GM12878 (cell line): Measurements from ENCODE around the gene WDR38. TPM values are rescaled to one million over a fixed set of nuclear protein-coding genes. Genes with fewer than 3 reads are reported as not detected.
A peak's percentile ranks its signal among the peaks of the same experiment; 100 is the strongest.

Experiments used
- ASH2L ChIP-seq: fragments of 300-600, 200-600 bp; sonication (generic); IDR thresholded peaks from 2 replicates; pipeline ENCODE4 v1.6.1; 2017; ENCODE audit warnings: low read depth, mild to moderate bottlenecking, borderline replicate concordance
- CBX5 ChIP-seq: sonication (generic); IDR thresholded peaks from 2 replicates; pipeline ENCODE4 v1.6.1; 2016; ENCODE audit warnings: low read depth, moderate library complexity, mild to moderate bottlenecking, inconsistent platforms
- CEBPZ ChIP-seq: fragments of 150-350 bp; IDR thresholded peaks from 2 replicates; pipeline ENCODE4 v1.6.1; 2016; ENCODE audit warnings: low read depth, low read length
- E2F8 ChIP-seq: fragments of 450-650 bp; IDR thresholded peaks from 2 replicates; pipeline ENCODE4 v1.6.1; 2018; ENCODE audit warnings: mild to moderate bottlenecking, low read depth, moderate library complexity; ENCODE audit not compliant: partially characterized antibody
- EED ChIP-seq: sonication (generic); IDR thresholded peaks from 2 replicates; pipeline ENCODE4 v1.6.1; 2016; ENCODE audit warnings: antibody characterized with exemption, low read depth
- GATAD2B ChIP-seq: fragments of 450-650 bp; conservative IDR thresholded peaks from 2 replicates; pipeline ENCODE4 v1.6.1; 2017; ENCODE audit warnings: low read depth, mild to moderate bottlenecking, moderate library complexity
- HDAC6 ChIP-seq: fragments of 200-600 bp; sonication (generic); IDR thresholded peaks from one replicate; pipeline ENCODE4 v1.8.0; 2017; ENCODE audit warnings: antibody characterized with exemption; ENCODE audit not compliant: unreplicated experiment
- HDGF ChIP-seq: fragments of 450-650 bp; IDR thresholded peaks from 2 replicates; pipeline ENCODE4 v1.6.1; 2016; ENCODE audit warnings: antibody characterized with exemption
- IRF4 ChIP-seq: IDR thresholded peaks from 2 replicates; pipeline ENCODE4 v1.6.1; 2011; ENCODE audit warnings: low read depth, low read length
- LARP7 ChIP-seq: fragments of 450-650 bp; IDR thresholded peaks from 2 replicates; pipeline ENCODE4 v1.6.1; 2017; ENCODE audit warnings: mild to moderate bottlenecking
- NFYB ChIP-seq: IDR thresholded peaks from 2 replicates; pipeline ENCODE4 v1.6.1; 2011; ENCODE audit warnings: low read depth, mild to moderate bottlenecking, low read length, improper control_type of control experiment, moderate library complexity; ENCODE audit not compliant: insufficient read depth
- NR2F1 ChIP-seq: fragments of 450-650 bp; conservative IDR thresholded peaks from 2 replicates; pipeline ENCODE4 v1.6.1; 2017; ENCODE audit warnings: mild to moderate bottlenecking
- RAD51 ChIP-seq: fragments of 450-650 bp; IDR thresholded peaks from 2 replicates; pipeline ENCODE4 v1.6.1; 2016; ENCODE audit warnings: moderate library complexity, mild to moderate bottlenecking, inconsistent platforms
- RB1 ChIP-seq: fragments of 450-650 bp; formaldehyde crosslinking; IDR thresholded peaks from 2 replicates; pipeline ENCODE4 v1.6.1; 2017; ENCODE audit warnings: mild to moderate bottlenecking, borderline replicate concordance
- SMARCA5 ChIP-seq: fragments of 450-650 bp; IDR thresholded peaks from 2 replicates; pipeline ENCODE4 v1.6.1; 2017; ENCODE audit warnings: mild to moderate bottlenecking
- SP1 ChIP-seq: IDR thresholded peaks from one replicate; pipeline ENCODE4 v1.6.1; 2011; ENCODE audit warnings: low read depth, low read length
- STAT1 ChIP-seq: fragments of 450-650 bp; conservative IDR thresholded peaks from 2 replicates; pipeline ENCODE4 v1.6.1; 2014; ENCODE audit warnings: antibody characterized with exemption, mild to moderate bottlenecking
- SUZ12 ChIP-seq: fragments of 200-600 bp; sonication (generic); IDR thresholded peaks from one replicate; pipeline ENCODE4 v1.6.1; 2018; ENCODE audit warnings: antibody characterized with exemption, mild to moderate bottlenecking; ENCODE audit not compliant: unreplicated experiment
- USF1 ChIP-seq: IDR thresholded peaks from 2 replicates; pipeline ENCODE4 v1.6.1; 2011; ENCODE audit warnings: borderline replicate concordance, low read depth, mild to moderate bottlenecking, moderate library complexity, mixed read lengths, low read length; ENCODE audit not compliant: insufficient read depth; ENCODE audit errors: extremely low read length
- USF2 ChIP-seq: IDR thresholded peaks from 2 replicates; pipeline ENCODE4 v1.6.1; 2011; ENCODE audit warnings: low read depth, low read length, improper control_type of control experiment, borderline replicate concordance
- YBX1 ChIP-seq: fragments of 450-650 bp; IDR thresholded peaks from 2 replicates; pipeline ENCODE4 v1.6.1; 2016; ENCODE audit warnings: antibody characterized with exemption
- ZNF207 ChIP-seq: fragments of 450-650 bp; IDR thresholded peaks from 2 replicates; pipeline ENCODE4 v1.6.1; 2014; ENCODE audit warnings: antibody characterized with exemption, mild to moderate bottlenecking, borderline replicate concordance
- polyA plus RNA-seq, 11 experiments: library from polyadenylated mRNA; depleted of rRNA in 4 of 11; unstranded in 6 of 11; stranded (reverse) in 5 of 11; fragments of >200 nt; fragmentation: Nextera tagmentation in 4 of 11; fragmentation: Illumina TruSeq in 1 of 11; extraction: Ambion mirVana in 4 of 11; extraction: Trizol in 1 of 11; gene quantifications; 1 replicate in 1 of 11; 2 replicates in 10 of 11; pipeline versions ENCODE4 v1.2.1 to v1.2.3, GENCODE V29; 2011 to 2016; ENCODE audit warnings: inconsistent platforms in 2 of 11, missing spikeins in 2 of 11, low read depth in 1 of 11
- total RNA-seq, 4 experiments: library from RNA; depleted of rRNA in 3 of 4; stranded (reverse); fragments of >200 nt in 3 of 4; fragmentation: Illumina TruSeq in 1 of 4; extraction: Trizol in 1 of 4; gene quantifications; 2 replicates each; pipeline versions ENCODE4 v1.2.1 to v1.2.3, GENCODE V29; 2013 to 2021
- TF ChIP-seq, protein P1 (sequence below): IDR thresholded peaks from 2 replicates; pipeline ENCODE4 v1.6.1; 2012; ENCODE audit warnings: low read depth, low read length, improper control_type of control experiment

Gene WDR38
- total and polyA plus RNA-seq, 10 of the 15 experiments (the other 5 are each of a cell fraction or from before 2014, with no cell fraction given), result not detected

- no peak for TF ChIP-seq CEBPZ
- no peak for TF ChIP-seq EED
- peak; percentile 95 for TF ChIP-seq RB1
- TF ChIP-seq HDGF, result no peak
- no peak for TF ChIP-seq YBX1
- no peak for TF ChIP-seq SUZ12
- TF ChIP-seq USF1, result peak; percentile 24
- TF ChIP-seq LARP7, result peak; percentile 96
- peak; percentile 36; the same call in 1 of the 2 replicates for TF ChIP-seq SMARCA5
- no peak for TF ChIP-seq USF2
- TF ChIP-seq HDAC6, result no peak
- TF ChIP-seq RAD51, result no peak
- peak; percentile 89 for TF ChIP-seq GATAD2B
- no peak for TF ChIP-seq CBX5
- TF ChIP-seq IRF4, result no peak
- TF ChIP-seq E2F8, result no peak
- TF ChIP-seq ZNF207, result peak; percentile 99
- peak; percentile 94 for TF ChIP-seq SP1
- peak; percentile 70 for TF ChIP-seq NR2F1
- TF ChIP-seq, protein P1, sequence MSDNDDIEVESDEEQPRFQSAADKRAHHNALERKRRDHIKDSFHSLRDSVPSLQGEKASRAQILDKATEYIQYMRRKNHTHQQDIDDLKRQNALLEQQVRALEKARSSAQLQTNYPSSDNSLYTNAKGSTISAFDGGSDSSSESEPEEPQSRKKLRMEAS, result no peak; the same call in 1 of the 2 replicates
- TF ChIP-seq ASH2L, result peak; percentile 93
- TF ChIP-seq NFYB, result peak; percentile 71; the same call in 1 of the 2 replicates
- peak; percentile 86; the same call in 1 of the 2 replicates for TF ChIP-seq STAT1
Measured at GRCh38 chr9:124861342-124862229, 8.3 kb downstream of the WDR38 start, which contains the start of the genes ARPC5L and RPL35 (continued).
